Right renal pelvis (tissue), 4 donors: ENCODE results near the gene PYGB. TPM values are rescaled to one million over a fixed set of nuclear protein-coding genes. Genes with fewer than 3 reads are reported as not detected.
"Not testable (repeated sequence)": the region's sequence is repeated elsewhere in the genome, so short reads cannot be mapped to it uniquely, and the experiment has no call there.

ENCODE experiments used
- DNase-seq, 4 donors: peaks; one replicate each; pipeline ENCODE4 v3.0.0-alpha.2; 2013; ENCODE audit warnings: low read depth in 4 of 4, low spot score in 3 of 4, missing footprints in 1 of 4
- polyA plus RNA-seq, 4 donors: library from polyadenylated mRNA; unstranded; fragments of 120-200 nt; gene quantifications; one replicate each; pipeline ENCODE4 v1.2.1, GENCODE V29; 2013; ENCODE audit not compliant: insufficient read length in 4 of 4

Gene PYGB
- polyA plus RNA-seq, 4 donors: 43.4 to 49.5 (median 47.8) TPM

DNA sequence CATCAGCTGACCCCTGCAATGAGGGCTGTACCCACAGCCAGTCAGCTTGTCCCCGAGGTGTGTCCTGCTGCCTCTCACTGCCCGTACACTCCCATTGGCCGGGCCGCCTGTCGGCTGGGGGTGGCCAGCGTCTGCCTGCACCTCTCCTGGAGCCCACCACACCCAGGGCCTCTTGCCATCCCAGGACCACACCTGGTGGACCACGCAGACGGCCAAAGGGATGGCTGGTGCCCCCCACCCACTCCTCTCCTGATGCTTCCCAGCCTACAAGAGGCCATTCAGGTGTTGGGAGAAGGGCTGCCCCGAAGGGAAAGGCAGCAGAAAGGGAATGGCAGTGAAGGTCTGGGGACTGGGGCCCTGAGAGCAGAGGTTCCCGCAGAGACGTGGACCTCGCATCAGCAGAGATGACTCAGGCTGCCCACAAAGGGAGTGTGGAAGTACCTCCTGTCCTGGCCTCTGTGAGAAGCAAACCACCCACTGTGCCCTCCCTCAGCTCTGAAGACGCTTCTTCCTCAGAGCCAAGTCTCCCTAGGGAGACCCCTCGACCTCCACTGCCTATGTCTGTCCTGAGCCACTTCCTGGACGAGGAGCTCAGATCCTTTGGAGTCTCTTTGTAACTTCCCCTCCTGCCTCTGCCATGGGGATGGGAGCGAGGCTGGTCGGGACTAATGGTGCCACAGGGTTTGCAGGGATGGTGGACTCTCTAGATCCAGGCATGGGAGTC, 60.9 kb downstream of the PYGB start:
- no peak for DNase-seq

DNA sequence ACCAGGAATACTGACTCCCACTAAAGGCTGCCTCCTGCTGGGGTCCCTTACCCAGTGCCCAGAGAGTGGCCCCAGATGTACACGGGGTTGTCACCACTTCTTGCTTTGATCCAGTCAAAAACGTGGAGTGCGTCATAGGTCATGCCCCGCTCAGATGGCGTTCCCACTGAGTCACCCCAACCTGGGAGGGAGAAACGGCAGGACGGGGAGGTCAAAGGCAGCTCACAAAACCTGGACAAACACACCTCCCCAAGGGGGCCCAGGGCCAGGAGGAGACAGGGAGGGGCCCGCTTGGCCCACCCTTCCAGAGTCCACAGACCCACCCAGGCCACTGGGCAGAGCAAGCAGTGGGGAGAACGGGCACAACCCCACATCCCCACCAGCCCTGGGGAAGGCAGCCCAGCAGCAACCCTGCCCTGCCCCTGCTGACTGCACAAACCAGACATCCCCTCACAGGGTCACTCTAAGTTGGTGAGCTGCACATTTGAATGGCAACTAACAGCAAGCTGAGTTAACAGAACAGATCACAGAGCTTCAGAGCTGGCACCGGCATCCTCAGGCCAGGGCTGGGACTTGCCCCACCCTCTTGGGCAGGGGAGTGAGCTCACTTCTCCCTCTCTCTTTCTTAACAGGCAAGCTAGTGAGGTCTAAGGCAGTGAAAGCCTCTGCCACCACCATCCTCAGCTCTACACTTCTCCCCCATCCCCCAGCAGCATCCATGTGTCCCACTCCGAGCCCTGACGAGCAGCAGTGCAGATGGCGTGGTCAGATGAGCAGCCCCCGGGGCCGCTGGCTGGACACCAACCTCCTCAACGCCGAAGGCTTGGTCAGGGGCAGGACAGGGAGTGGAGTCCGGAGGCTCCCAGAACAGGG, 61.7 kb downstream of the PYGB start:
- no peak for DNase-seq

DNA sequence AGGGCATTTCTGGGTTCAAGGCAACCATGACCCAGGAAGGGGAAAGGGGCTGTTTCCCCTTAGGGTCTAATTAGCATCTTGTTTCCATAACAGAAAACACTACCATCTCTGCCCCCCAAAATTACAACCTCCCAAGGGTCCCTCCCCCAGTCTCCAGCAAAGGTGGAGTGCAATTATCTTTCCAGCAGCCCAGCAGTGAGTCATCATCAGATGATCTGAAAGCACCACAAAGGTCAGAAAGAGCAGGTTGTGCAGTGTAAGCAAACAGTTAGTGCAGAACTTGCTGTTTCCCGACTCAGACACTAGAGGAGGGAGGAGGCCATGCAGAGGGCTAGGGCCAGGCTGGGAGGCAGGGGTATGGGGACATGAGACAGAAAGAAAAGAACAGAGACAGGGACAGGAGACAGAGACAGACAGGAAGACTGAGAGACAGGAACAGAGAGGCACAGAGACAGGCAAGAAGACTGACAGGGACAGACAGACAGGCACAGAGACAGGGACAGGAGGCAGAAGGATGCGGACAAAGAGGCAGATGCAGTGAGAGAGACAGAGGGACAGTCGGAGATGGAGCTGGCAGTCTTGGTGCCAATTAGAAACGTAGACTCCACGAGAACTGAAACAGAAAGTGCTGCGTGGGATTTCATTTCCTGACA, 62.5 kb downstream of the PYGB start:
- no peak for DNase-seq

DNA sequence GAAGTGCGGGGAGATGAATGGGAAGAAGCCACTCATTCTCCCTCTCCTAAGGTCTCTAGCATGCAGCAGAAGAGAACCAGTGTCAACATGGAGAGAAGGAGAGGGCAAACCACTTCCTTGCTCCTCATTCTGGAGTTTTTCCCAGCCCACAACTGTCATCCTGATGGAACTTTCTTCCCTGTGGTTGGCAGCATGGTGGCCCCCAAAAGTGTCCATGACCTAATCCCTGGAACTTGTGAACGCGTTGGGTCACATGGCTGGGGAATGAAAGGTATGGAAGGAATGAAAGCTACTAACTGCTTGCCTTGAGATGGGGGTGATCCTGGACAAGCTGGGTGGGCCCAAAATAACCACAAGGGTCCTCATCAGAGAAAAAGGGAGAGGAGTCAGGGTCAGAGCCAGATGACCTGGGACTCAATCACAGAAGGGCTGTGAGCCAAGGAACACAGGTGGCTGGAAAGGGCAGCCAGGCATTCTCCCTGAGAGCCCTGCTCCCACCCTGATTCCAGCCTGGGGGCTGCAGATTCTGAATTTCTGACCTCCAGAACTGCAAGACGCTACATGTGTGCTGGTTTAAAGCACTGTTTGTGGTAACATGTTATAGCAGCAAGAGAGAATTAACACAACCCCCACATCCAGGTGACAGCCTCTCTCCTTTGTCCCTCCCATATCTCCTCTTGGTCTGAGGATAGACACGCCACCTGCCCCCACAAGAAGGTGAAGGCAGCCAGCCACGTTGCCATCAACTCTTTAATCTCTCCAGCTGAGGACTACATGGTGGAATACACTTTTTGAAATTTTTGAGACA, 63.2 kb downstream of the PYGB start:
- DNase-seq: no peak

DNA sequence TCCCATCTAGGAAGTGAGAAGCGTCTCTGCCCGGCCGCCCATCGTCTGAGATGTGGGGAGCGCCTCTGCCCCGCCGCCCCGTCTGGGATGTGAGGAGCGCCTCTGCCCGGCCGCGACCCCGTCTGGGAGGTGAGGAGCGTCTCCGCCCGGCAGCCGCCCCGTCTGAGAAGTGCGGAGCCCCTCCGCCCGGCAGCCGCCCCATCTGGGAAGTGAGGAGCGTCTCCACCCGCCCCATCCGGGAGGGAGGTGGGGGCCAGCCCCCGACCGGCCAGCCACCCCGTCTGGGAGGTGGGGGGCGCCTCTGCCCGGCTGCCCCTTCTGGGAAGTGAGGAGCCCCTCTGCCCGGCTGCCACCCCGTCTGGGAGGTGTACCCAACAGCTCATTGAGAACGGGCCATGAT, 64.8 kb downstream of the PYGB start:
- DNase-seq: not testable (repeated sequence)

DNA sequence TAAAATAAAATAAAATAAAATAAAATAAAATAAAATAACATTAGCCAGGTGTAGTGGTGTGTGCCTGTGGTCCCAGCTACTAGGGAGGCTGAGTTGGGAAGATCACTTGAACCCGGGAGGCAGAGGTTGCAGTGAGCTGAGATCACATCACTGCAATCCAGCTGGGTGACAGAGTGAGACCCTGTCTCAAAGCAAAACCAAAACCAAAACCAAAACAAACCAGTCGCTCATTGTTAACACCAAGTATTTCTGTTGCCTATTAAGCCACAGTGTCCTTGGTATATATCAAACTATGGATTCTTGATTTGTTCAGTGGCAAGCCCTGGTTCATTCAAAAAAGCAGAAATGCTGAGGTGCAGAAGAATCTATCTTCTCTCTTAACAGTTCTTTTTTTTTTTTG, 65.7 kb downstream of the PYGB start:
- DNase-seq: no peak

DNA sequence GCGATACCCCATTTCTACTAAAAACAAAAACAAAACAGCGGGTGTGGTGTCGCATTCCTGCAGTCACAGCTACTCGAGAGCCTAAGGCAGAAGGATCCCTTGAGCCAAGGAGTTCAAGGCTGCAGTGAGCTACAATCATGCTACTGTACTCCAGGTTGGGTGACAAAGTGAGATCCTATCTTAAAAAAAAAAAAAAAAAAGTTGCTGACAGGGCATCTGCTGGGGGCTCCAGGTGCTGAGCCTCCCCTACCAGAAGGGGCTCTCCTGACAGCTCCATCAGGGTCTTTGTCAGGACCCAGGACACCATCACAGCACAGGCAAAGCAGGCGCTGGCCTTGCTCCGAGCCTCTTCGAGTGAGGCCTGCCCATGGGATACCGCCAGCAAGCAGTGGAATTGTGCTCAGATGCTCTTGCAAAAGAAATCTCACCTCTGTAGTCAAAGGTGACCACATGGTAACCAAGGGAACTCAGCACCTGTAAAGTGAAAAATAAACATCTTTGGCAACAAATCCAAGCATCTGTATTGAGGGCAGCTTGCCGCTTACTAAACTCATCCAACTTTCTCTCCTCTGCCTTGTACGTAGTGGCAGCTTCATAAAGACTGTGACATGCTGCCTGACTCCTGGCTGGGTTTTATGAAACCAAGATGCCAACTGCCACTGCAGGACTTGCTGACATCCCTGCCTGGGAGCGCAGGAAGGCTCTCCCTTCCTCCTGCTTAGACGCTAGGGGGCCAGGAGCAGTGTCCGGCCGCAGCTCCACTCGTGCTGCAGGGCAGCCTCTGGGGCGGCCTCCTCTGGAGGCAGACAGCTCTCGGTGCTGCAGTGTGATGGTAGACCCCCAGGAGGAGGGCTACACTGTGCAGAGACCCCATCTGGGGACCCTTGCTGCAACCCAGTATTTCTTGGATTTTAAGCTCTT, 66.9 kb downstream of the PYGB start:
- no peak for DNase-seq

DNA sequence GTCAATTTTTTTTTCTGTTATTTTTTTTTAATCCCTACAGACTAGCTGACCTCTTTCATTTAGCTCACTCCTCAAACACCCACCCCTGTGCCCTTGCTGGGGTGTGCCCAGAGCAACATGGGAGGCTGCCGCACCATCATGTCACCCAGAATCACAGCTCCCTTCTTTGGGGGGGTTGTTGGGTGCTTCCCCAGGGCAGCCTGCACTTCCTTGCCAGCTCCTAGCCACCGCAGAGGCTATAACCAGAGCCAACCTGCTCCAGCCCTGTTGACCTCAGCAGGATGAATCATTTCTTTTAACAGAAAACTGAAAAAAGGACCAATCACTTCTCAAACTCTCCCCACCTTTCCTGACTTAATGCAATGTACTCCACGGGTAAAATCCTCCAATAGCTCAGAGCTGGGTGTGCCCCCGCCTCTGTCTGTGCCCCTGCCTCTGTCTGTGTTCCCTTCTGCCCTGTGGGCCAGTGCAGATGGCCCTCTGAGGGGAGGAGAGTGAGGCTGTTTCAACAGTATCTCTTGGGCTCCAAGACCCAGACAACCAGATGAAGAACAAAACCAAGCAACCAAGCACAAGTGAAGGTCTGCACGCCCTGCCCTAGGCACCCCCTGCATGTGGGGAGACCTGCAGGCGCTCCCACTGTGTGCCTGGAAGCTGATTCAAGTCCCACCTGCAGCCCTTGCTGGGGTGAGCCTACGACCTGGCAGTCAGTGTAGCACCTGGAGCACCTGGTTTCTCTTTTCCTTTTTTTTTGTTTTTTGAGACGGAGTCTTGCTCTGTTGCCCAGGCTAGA, 67.7 kb downstream of the PYGB start:
- no peak for DNase-seq

DNA sequence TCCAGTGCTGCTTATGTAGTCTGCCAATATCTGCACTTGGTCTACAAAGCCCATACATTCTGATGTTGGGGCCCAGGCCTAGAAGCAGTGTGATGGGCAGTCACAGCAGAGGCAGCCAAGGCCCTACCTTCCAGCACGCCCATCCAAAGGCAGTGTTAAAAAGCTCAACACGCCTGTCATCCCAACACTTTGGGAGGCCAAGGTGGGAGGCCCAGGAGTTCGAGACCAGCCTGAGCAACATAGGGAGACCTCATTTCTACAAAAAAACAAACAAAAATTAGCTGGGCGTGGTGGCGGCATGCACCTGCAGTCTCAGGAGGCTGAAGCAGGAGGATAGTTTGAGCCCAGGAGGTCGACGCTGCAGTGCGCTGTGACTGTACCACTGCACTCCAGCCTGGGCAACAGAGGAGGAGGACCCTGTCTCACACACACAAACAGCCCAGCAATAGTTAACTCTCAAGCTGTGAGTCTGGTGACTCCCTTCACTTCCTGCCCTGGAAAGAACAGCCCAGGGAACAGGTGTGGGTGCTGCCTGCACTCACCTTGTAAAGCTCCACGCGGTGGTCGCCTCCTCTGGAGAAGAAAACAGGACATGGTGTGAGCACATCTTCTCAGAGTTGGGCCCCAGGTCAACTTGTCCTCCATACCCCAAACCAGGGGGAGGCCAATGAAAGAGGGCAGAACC, 68.8 kb downstream of the PYGB start:
- no peak for DNase-seq

DNA sequence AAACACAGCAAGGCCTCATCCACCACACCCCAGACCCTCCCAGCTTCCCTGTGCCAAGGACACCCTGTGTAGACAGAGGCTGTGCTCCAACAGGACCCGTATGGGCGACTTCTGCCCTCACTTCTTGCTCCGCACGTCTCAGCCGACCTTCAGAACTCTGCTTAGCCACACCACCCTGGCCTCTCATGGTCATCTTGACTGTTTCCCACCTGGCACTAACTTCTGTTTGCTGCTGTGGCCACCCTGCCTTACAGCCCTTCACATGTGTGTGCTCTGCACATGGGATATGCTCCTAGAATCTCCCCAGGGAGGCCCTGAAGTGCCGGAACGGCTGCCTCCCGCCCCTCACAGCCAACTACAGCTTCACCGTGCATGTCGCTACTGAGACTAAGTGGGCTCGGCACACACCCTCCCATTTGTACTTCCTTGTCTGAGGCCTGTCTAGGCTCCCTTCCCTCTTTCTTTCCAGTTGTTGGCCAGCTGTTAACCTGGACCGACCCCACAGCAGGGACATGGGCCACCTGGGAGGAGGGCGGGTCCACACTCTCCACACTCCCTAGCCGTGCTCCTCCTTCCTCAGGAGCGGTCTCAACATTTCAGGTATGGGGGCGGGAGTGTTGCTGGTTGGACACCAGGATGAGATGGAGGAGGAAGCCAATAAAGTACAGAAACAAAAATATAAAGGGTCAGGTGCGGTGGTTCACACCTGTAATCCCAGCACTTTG, 69.6 kb downstream of the PYGB start:
- no peak for DNase-seq

DNA sequence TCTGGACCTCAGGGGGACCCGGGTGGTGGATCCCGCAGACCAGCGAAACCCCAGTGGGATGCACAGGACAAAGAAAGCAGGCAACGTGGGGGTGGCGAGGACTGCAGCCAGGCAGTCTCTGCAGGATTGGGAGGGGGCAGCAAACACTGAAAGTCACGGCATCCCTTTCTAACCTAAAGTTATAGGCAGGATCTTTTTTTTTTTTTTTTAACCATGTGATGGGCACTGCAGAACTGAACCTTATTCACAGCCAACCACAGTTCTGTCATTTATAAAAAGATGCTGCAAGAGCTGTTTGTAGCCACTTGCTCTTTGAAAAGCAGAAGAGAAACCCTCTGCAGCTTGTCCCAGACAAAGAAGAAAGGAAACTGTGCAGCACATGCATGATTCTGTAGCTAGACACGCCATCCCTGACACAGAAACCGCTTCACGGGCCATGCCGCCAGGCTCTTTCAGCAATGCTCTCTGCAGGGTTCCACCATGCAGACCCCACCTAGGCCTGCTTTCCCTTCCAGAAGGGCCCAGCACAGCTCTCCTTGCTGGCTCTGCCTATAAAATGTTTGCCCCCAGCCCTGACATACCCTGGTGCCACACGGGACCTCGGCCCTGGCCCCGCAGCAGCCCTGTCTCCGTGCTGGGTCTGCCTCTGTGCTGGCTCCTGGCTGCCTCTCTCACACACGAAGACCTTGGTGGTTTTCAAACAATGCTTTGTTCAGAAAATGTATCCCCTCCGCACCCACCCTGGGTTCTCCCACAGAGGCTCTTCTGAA, 70.8 kb downstream of the PYGB start:
- no peak for DNase-seq

DNA sequence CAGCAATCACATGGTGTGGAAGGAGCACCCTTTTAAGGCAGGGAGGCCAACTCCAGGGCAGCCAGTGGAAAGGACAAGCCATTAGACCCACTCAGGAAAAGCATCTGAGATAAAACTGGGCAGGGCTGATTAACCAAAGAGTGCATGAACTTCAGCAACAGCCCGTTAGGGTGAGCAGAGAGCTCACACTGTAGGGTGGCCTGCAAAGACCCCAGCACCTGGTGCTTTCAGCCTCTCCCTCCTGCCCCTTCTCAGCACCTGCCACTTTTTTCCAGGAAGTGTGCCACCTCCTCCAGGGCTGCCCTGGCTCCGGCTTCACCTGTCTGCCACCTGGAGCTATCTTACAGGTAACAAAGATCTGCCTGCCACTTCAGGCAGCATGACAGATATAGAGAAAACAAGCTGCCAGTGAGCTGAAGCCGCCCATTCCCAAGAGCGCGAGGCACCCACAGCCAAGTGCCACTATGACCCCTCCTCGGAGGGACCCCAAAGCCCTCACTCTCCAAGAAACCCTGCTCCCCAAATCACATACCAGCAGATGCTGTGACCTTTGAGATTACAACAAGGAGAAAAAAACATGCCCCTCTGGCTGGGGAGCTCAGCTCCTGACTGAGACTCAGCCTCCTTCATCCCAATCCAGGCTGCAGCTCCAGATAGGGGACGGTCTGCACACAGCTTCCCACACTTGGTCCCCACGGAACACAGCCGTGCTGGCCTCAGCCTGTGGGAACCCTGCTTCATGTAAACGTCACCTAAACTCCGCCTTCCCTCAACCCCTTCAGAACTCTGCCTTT, 71.6 kb downstream of the PYGB start:
- DNase-seq: no peak

DNA sequence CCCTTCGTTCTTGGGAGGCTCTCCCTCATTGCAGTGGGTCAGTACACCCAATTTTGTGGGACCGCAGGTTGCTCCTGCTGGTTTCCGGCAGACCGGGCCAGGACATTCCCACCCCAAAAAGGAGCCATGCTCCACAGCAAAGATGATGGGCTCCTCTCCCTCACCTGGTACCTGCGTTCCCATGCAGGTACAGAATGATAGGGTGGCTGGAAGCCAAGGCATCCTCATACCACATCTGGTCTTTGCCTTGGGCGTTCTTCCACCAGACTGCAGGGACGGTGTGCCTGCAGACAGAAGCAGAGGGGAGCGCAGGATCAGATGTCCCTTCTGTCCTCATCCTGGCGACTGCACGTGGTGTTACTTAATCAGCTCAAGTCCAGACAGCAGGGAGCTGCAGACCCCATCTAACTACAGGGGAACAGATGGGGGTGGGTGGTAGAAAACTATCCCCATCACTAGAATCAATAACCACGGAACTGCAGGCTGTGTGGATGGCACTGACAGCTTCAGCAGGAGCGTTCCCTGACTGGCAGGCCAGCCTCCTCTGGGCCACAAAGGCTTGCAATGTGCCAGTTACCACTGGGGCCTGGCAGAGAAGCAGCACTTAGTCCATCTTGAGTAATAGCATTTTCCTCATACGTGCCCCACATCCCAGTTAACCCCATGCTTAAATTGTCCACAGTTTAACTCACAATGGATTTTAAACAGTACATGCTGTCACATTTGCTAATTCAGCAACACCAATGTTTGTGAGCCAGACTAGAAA, 72.3 kb downstream of the PYGB start:
- DNase-seq: no peak

DNA sequence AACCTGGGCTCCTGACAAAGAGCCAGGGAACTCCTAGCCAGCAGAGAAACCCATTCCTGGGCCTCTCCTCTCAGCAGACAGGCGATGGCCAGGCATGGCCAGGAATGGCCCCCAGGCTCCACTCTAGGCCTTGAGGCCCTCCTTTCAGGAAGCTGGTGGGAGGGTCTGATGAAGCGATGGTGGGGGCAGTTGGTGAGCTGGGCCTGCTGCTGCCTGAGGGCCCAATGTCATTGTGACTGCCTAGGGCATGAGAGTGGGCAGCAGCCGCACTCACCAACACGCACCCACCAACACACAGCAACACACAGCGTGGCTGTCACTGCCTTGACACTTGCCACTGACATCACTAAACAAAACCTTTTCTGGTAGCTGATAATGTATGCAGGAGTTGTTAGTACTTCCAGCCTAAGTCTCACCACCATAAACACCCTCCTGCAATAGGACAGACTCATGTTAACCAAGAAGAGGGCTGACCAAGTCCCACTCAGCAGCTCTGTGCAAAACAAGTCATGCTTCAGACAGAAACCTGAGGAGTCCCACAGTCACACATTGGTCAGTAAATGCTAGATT, 73.5 kb downstream of the PYGB start:
- no peak for DNase-seq

DNA sequence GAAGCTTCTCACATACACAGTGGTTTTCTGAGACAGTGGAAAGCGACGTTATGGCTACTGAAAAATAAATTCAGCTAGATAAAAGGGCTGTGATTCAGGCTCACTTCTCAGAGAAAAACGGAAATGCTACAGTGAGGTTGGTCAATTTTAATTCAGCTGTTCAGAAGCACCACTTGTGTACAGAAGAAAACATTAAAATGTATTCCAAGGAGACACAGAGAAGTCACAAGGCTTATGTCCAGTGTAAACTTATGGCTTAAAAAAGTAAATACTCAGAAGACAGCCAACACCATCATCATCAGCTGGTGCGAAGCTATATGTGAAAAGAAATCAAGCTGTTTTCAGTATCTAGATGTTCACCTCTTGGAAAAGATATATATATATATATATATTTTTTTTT, 74.1 kb downstream of the PYGB start:
- DNase-seq: no peak
